ENCODE data around the gene TLL1. TPM values are rescaled to one million over a fixed set of nuclear protein-coding genes. Genes with fewer than 3 reads are reported as not detected.

The TLL1 gene
- total and polyA plus RNA-seq, 2 experiments from 2014 or later: 0.18 to 2.4 TPM

DNA sequence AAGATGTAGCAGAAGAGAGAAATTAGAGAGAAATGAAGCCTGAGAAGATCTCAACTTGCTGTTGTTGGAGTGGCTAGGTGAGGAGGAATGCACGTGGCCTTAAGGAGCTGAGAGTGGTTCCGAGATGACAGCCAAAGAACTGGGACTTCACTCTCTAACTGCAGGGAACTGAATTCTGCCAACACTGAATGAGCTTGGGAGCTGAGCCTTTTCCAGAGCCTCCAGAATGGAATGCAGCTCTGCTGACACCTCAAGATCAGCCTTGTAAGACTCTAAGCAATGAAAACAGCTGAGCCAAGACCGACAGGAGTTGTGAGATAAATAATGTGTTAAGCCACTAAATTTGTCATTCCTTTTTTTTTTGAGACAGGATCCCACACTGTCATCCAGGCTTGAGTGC lies 73.0 kb downstream of the TLL1 start:
- H3K9me2 ChIP-seq (ENCODE audit: insufficient read depth): no peaks in the 10 kb centered on the region
- H3K4me2 ChIP-seq: no peak overlapping the region
- H3K4me3 ChIP-seq: no peak overlapping the region
- Mint-ChIP-seq H3K4me1 (no peaks in the 10 kb centered on the region), H3K9me3 (peaks cover 6% of the 10 kb centered on the region; the same call in 2 of the 3 replicates), H3K36me3 (ENCODE audit: low read depth) (no peaks in the 10 kb centered on the region), H3K27ac (no peak overlapping the region), H3K27me3 (ENCODE audit: insufficient read depth, low read depth, poor library complexity) (no peaks in the 10 kb centered on the region), H3K4me3 (no peak overlapping the region)
- DNase-seq (ENCODE audit: low spot score) (no peak), ATAC-seq (no peak)
- H3K4me1 ChIP-seq (ENCODE audit: insufficient read depth): no peaks in the 10 kb centered on the region
- H2AFZ ChIP-seq: no peak overlapping the region
- no peak overlapping the region for H3K27ac ChIP-seq (ENCODE audit: low read depth)
- no peaks in the 10 kb centered on the region for H3F3A ChIP-seq (replicated peaks; ENCODE audit: low read depth)
- no peaks in the 10 kb centered on the region for H4K20me1 ChIP-seq (replicated peaks; ENCODE audit: insufficient read depth)
- H3K27me3 ChIP-seq (ENCODE audit: insufficient read depth): no peaks in the 10 kb centered on the region
- no peaks in the 10 kb centered on the region for H3K79me2 ChIP-seq (replicated peaks; ENCODE audit: insufficient read depth)
- TF ChIP-seq, protein P1, sequence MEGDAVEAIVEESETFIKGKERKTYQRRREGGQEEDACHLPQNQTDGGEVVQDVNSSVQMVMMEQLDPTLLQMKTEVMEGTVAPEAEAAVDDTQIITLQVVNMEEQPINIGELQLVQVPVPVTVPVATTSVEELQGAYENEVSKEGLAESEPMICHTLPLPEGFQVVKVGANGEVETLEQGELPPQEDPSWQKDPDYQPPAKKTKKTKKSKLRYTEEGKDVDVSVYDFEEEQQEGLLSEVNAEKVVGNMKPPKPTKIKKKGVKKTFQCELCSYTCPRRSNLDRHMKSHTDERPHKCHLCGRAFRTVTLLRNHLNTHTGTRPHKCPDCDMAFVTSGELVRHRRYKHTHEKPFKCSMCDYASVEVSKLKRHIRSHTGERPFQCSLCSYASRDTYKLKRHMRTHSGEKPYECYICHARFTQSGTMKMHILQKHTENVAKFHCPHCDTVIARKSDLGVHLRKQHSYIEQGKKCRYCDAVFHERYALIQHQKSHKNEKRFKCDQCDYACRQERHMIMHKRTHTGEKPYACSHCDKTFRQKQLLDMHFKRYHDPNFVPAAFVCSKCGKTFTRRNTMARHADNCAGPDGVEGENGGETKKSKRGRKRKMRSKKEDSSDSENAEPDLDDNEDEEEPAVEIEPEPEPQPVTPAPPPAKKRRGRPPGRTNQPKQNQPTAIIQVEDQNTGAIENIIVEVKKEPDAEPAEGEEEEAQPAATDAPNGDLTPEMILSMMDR (conservative IDR thresholded peaks at IDR 0.05; ENCODE audit: low read depth in 2 of 2): no peak
- no peak for TF ChIP-seq EZH2 (IDR thresholded peaks at IDR 0.05; ENCODE audit: low read depth, unreplicated experiment)
- TF ChIP-seq POLR2AphosphoS5 (IDR thresholded peaks at IDR 0.05; ENCODE audit: low read depth): no peak
- TF ChIP-seq, protein P2, sequence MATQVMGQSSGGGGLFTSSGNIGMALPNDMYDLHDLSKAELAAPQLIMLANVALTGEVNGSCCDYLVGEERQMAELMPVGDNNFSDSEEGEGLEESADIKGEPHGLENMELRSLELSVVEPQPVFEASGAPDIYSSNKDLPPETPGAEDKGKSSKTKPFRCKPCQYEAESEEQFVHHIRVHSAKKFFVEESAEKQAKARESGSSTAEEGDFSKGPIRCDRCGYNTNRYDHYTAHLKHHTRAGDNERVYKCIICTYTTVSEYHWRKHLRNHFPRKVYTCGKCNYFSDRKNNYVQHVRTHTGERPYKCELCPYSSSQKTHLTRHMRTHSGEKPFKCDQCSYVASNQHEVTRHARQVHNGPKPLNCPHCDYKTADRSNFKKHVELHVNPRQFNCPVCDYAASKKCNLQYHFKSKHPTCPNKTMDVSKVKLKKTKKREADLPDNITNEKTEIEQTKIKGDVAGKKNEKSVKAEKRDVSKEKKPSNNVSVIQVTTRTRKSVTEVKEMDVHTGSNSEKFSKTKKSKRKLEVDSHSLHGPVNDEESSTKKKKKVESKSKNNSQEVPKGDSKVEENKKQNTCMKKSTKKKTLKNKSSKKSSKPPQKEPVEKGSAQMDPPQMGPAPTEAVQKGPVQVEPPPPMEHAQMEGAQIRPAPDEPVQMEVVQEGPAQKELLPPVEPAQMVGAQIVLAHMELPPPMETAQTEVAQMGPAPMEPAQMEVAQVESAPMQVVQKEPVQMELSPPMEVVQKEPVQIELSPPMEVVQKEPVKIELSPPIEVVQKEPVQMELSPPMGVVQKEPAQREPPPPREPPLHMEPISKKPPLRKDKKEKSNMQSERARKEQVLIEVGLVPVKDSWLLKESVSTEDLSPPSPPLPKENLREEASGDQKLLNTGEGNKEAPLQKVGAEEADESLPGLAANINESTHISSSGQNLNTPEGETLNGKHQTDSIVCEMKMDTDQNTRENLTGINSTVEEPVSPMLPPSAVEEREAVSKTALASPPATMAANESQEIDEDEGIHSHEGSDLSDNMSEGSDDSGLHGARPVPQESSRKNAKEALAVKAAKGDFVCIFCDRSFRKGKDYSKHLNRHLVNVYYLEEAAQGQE (IDR thresholded peaks at IDR 0.05; ENCODE audit: unreplicated experiment): no peak
- TF ChIP-seq, protein P3, sequence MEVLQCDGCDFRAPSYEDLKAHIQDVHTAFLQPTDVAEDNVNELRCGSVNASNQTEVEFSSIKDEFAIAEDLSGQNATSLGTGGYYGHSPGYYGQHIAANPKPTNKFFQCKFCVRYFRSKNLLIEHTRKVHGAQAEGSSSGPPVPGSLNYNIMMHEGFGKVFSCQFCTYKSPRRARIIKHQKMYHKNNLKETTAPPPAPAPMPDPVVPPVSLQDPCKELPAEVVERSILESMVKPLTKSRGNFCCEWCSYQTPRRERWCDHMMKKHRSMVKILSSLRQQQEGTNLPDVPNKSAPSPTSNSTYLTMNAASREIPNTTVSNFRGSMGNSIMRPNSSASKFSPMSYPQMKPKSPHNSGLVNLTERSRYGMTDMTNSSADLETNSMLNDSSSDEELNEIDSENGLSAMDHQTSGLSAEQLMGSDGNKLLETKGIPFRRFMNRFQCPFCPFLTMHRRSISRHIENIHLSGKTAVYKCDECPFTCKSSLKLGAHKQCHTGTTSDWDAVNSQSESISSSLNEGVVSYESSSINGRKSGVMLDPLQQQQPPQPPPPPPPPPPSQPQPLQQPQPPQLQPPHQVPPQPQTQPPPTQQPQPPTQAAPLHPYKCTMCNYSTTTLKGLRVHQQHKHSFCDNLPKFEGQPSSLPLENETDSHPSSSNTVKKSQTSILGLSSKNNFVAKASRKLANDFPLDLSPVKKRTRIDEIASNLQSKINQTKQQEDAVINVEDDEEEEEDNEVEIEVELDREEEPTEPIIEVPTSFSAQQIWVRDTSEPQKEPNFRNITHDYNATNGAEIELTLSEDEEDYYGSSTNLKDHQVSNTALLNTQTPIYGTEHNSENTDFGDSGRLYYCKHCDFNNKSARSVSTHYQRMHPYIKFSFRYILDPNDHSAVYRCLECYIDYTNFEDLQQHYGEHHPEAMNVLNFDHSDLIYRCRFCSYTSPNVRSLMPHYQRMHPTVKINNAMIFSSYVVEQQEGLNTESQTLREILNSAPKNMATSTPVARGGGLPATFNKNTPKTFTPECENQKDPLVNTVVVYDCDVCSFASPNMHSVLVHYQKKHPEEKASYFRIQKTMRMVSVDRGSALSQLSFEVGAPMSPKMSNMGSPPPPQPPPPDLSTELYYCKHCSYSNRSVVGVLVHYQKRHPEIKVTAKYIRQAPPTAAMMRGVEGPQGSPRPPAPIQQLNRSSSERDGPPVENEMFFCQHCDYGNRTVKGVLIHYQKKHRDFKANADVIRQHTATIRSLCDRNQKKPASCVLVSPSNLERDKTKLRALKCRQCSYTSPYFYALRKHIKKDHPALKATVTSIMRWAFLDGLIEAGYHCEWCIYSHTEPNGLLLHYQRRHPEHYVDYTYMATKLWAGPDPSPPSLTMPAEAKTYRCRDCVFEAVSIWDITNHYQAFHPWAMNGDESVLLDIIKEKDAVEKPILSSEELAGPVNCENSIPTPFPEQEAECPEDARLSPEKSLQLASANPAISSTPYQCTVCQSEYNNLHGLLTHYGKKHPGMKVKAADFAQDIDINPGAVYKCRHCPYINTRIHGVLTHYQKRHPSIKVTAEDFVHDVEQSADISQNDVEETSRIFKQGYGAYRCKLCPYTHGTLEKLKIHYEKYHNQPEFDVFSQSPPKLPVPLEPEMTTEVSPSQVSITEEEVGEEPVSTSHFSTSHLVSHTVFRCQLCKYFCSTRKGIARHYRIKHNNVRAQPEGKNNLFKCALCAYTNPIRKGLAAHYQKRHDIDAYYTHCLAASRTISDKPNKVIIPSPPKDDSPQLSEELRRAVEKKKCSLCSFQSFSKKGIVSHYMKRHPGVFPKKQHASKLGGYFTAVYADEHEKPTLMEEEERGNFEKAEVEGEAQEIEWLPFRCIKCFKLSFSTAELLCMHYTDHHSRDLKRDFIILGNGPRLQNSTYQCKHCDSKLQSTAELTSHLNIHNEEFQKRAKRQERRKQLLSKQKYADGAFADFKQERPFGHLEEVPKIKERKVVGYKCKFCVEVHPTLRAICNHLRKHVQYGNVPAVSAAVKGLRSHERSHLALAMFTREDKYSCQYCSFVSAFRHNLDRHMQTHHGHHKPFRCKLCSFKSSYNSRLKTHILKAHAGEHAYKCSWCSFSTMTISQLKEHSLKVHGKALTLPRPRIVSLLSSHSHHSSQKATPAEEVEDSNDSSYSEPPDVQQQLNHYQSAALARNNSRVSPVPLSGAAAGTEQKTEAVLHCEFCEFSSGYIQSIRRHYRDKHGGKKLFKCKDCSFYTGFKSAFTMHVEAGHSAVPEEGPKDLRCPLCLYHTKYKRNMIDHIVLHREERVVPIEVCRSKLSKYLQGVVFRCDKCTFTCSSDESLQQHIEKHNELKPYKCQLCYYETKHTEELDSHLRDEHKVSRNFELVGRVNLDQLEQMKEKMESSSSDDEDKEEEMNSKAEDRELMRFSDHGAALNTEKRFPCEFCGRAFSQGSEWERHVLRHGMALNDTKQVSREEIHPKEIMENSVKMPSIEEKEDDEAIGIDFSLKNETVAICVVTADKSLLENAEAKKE (CRISPR knock-in tag; IDR thresholded peaks at IDR 0.05): no peak
- no peak for TF ChIP-seq STAT1 (IDR thresholded peaks at IDR 0.05; ENCODE audit: unreplicated experiment)
- no peak for TF ChIP-seq EZH2phosphoT487 (IDR thresholded peaks at IDR 0.05; ENCODE audit: unreplicated experiment)
- TF ChIP-seq ZNF331 (CRISPR knock-in tag; IDR thresholded peaks at IDR 0.05; ENCODE audit: low read depth): no peak
- no peak for TF ChIP-seq CREB1 (CRISPR knock-in tag; IDR thresholded peaks at IDR 0.05; ENCODE audit: low read depth)
- no peak for TF ChIP-seq NANOG (IDR thresholded peaks at IDR 0.05; ENCODE audit: borderline replicate concordance)
- no peak for TF ChIP-seq ZNF114 (CRISPR knock-in tag; IDR thresholded peaks at IDR 0.05)
- TF ChIP-seq, protein P4, sequence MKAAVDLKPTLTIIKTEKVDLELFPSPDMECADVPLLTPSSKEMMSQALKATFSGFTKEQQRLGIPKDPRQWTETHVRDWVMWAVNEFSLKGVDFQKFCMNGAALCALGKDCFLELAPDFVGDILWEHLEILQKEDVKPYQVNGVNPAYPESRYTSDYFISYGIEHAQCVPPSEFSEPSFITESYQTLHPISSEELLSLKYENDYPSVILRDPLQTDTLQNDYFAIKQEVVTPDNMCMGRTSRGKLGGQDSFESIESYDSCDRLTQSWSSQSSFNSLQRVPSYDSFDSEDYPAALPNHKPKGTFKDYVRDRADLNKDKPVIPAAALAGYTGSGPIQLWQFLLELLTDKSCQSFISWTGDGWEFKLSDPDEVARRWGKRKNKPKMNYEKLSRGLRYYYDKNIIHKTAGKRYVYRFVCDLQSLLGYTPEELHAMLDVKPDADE (IDR thresholded peaks at IDR 0.05): no peak
- no peak for TF ChIP-seq JUNB (IDR thresholded peaks at IDR 0.05; ENCODE audit: unreplicated experiment)
- no peaks in the 10 kb centered on the region for H3K36me3 ChIP-seq (ENCODE audit: insufficient read depth)

Measured in GM23338 (cell line).